ENCODE results near the gene FAM8A1. TPM values are rescaled to one million over a fixed set of nuclear protein-coding genes. Genes with fewer than 3 reads are reported as not detected.

FAM8A1 gene
- total and polyA plus RNA-seq, 8 donors = 4.7 to 15.9 (median 11.3) TPM

DNA sequence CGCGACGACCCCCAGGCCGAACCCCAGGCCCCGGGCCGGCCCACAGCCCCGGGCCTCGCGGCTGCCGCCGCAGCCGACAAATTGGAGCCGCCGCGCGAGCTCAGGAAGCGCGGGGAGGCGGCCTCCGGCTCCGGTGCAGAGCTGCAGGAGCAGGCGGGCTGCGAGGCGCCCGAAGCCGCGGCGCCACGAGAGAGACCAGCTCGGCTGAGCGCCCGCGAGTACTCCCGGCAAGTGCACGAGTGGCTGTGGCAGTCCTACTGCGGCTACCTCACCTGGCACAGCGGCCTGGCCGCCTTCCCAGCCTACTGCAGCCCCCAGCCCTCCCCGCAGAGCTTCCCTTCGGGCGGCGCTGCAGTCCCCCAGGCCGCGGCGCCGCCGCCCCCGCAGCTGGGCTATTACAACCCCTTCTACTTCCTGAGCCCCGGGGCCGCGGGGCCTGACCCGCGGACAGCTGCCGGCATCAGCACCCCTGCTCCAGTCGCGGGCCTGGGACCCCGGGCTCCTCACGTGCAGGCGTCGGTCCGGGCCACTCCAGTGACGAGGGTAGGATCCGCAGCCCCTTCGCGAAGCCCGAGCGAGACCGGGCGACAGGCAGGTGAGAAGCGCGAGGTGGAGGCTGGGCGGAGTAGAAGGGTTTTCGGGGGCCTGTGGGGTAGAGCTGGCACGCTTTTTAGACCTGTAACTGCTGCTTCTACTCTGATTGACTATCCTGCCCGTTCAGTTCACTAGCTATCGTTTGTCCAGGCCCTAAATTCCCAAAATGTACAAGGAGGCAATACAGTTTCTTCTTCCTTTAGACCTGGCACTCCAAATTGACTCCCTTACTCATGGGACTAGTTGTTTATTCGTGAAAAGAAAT lies 654 bp downstream of the FAM8A1 start:
- FAIRE-seq (no peak), DNase-seq (peak; percentile 53 to 87 (median 70)), ATAC-seq (peak; percentile 57 to 70 (median 62))
- H3K9me3 ChIP-seq = no peaks in the 10 kb centered on the region
- H3K27me3 ChIP-seq = no peaks in the 10 kb centered on the region
- peak overlapping the region; percentile 38 to 85 (median 76) for H3K4me3 ChIP-seq
- no peak for TF ChIP-seq CTCF (IDR thresholded peaks at IDR 0.05)
- peaks cover 0 to 12% (median 0%) of the 10 kb centered on the region in 3 donors for H3K36me3 ChIP-seq
- intact Hi-C loops (cut with DNase I) = no loop called here
- H3K4me1 ChIP-seq = peaks cover 0 to 16% (median 16%) of the 10 kb centered on the region in 3 donors
- WGBS, 2 donors = 0 to 1% methylated on average over 55 to 77 of the region's 77 CpGs
- H3K27ac ChIP-seq = peak overlapping the region; percentile 92 to 99 (median 96)

GRCh38 chr6:17601386-17601703 lies 1.2 kb downstream of the FAM8A1 start:
- no peak for ATAC-seq
- no peak for DNase-seq
- Histone ChIP-seq H3K27ac (peak overlapping the region; percentile 92 to 99 (median 96)), H3K9me3 (no peaks in the 10 kb centered on the region), H3K36me3 (peaks cover 0 to 12% (median 0%) of the 10 kb centered on the region in 3 donors), H3K27me3 (no peaks in the 10 kb centered on the region), H3K4me3 (peak overlapping the region; percentile 38 to 85 (median 76)), H3K4me1 (peaks cover 0 to 16% (median 16%) of the 10 kb centered on the region in 3 donors)
- 2% methylated on average over 5 of the region's 5 CpGs for WGBS, 2 donors
- intact Hi-C loops (cut with DNase I) = no loop called here
- no peak for FAIRE-seq
- no peak for TF ChIP-seq CTCF (IDR thresholded peaks at IDR 0.05)

GRCh38 chr6:17602888-17603287 lies 2.8 kb downstream of the FAM8A1 start:
- Histone ChIP-seq H3K4me1 (peaks cover 0 to 16% (median 16%) of the 10 kb centered on the region in 3 donors), H3K27ac (peak overlapping the region in 2 of 4 donors; percentile 0 to 37), H3K27me3 (no peaks in the 10 kb centered on the region), H3K36me3 (peaks cover 0 to 18% (median 0%) of the 10 kb centered on the region in 3 donors), H3K9me3 (no peaks in the 10 kb centered on the region), H3K4me3 (peak overlapping the region in 1 of 4 donors; percentile 85)
- no peak for DNase-seq
- ATAC-seq = no peak
- intact Hi-C loops (cut with DNase I) = no loop called here
- no peak for FAIRE-seq
- no peak for TF ChIP-seq CTCF (IDR thresholded peaks at IDR 0.05)
- WGBS, 2 donors = 3% methylated on average over 1 of the region's 1 CpG

GRCh38 chr6:17606606-17607005 lies 6.5 kb downstream of the FAM8A1 start:
- Histone ChIP-seq H3K4me1 (peaks cover 6 to 24% (median 23%) of the 10 kb centered on the region in 3 donors), H3K36me3 (peaks cover 0 to 26% (median 0%) of the 10 kb centered on the region in 3 donors), H3K27ac (no peak overlapping the region), H3K27me3 (no peaks in the 10 kb centered on the region), H3K4me3 (no peak overlapping the region), H3K9me3 (no peaks in the 10 kb centered on the region)
- no peak for TF ChIP-seq CTCF (IDR thresholded peaks at IDR 0.05)
- DNase-seq = peak in 2 of 6 donors; percentile 17 to 26
- intact Hi-C loops (cut with DNase I) = no loop called here
- ATAC-seq = peak in 3 of 4 donors; percentile 45 to 66 (median 46)
- no peak for FAIRE-seq
- 61 to 63% methylated on average over 4 of the region's 4 CpGs for WGBS, 2 donors

GRCh38 chr6:17610835-17611234 lies 10.7 kb downstream of the FAM8A1 start:
- Histone ChIP-seq H3K9me3 (no peaks in the 10 kb centered on the region), H3K4me1 (peaks cover 6 to 8% (median 7%) of the 10 kb centered on the region in 3 donors), H3K4me3 (no peak overlapping the region), H3K36me3 (peaks cover 0 to 14% (median 0%) of the 10 kb centered on the region in 3 donors), H3K27ac (peak overlapping the region in 1 of 4 donors; percentile 14), H3K27me3 (no peaks in the 10 kb centered on the region)
- no peak for DNase-seq
- intact Hi-C loops (cut with DNase I) = no loop called here
- FAIRE-seq = no peak
- 18 to 26% methylated on average over 3 of the region's 3 CpGs for WGBS, 2 donors
- TF ChIP-seq CTCF (IDR thresholded peaks at IDR 0.05) = no peak
- peak; percentile 71 to 97 (median 86) for ATAC-seq
